H1 (cell line): ENCODE data around the gene PTPRC. TPM values are rescaled to one million over a fixed set of nuclear protein-coding genes. Genes with fewer than 3 reads are reported as not detected.

Experiments used
- RNF2 ChIP-seq: fragments of 200-900, 300-1000 bp; sonication (generic); IDR thresholded peaks from 2 replicates; pipeline ENCODE4 v1.7.1; 2016; ENCODE audit warnings: borderline replicate concordance, low read depth, mild to moderate bottlenecking, antibody characterized with exemption, low read length; ENCODE audit not compliant: poor library complexity, severe bottlenecking; ENCODE audit errors: missing control alignments
- polyA plus RNA-seq, 7 experiments: library from polyadenylated mRNA; depleted of rRNA in 3 of 7; stranded (reverse) in 5 of 7; unstranded in 2 of 7; fragments of >200 nt in 5 of 7; fragments of 200-250 nt in 2 of 7; gene quantifications; 1 replicate in 5 of 7; 2 replicates in 1 of 7; 4 replicates in 1 of 7; pipeline versions ENCODE4 v1.2.1 to v1.2.3, GENCODE V29; 2011 to 2013; ENCODE audit warnings: missing spikeins in 2 of 7, mixed read lengths in 2 of 7
- total RNA-seq: library from RNA; stranded (reverse); fragmentation: NEBNext Ultra II Directional; extraction: Animal tissue kit (Norgen Biotek cat#: 25700); gene quantifications from 2 replicates; pipeline ENCODE4 v1.2.1, GENCODE V29; 2021

PTPRC gene
- total and polyA plus RNA-seq, 2 of the 8 experiments (the other 6 are each of a cell fraction or from before 2014, with no cell fraction given): 0.05 TPM; not detected in 1

GRCh38 chr1:198599749-198600148 is 39.1 kb upstream of the PTPRC start (continued):
- TF ChIP-seq RNF2: no peak
- TF ChIP-seq, all 59 proteins: peak for 0
